Stimulated activated CD4-positive, alpha-beta T cell treated with anti-CD3 and anti-CD28 coated beads, Interleukin-15, amount 100 ng/mL, for 24 hours (primary cell): ENCODE data around the gene CDKL4.
"Not testable (repeated sequence)": the region's sequence is repeated elsewhere in the genome, so short reads cannot be mapped to it uniquely, and the experiment has no call there.

Source experiments
- DNase-seq: peaks from one replicate; pipeline ENCODE4 v3.0.0-alpha.2; 2020

CDKL4 gene

GRCh38 chr2:39176997-39177396 lies 66.8 kb downstream of the CDKL4 start:
- DNase-seq, result no peak

- no peak for DNase-seq
These were observed 68.6 kb downstream of the CDKL4 start for GRCh38 chr2:39175026-39175812.

- DNase-seq, result no peak
These were observed 69.7 kb downstream of the CDKL4 start for GRCh38 chr2:39174022-39174421.

DNA sequence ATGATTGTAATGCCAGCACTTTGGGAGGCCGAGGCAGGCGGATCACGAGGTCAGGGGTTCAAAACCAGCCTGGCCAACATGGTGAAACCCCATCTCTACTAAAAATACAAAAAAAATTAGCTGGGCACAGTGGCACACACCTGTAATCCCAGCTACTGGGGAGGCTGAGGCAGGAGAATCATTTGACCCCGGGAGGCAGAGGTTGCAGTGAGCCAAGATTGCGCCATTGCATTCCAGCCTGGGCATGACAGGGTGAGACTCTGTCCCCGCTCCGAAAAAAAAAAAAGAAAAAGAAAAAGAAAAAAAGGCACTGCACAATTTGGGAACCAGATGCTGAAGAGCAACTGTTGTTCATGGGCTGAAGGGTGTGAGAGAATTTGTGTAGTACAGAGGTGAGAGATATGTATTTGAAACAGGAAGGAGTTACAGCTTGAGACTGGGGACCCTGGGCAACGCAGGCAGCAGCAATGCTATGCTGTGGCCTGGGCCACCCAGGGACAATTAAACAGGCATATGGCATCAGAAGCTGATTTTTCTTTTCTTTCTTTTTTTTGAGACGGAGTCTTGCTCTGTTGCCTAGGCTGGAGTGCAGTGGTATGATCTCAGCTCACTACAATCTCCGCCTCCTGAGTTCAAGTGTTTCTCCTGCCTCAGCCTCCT lies 71.6 kb downstream of the CDKL4 start:
- DNase-seq, result not testable (repeated sequence)

DNA sequence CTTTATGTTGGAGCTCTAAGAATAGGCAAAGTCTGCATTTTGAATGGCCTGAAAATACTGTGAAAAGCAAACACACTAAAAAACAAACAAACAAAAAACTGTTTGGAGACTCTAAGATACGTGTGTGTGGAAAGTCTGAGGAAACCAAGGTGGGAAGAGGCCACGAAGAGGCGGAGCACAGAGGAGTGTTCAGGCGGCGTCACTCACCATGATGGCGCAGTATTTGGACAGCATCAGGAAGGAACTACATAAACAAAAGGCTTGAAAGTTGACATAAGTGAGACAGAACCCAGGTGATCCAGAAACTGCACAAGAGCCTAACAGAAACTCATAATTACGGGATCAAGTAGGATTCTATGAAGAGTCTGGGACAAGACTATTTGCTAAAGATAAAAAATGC lies 72.1 kb downstream of the CDKL4 start:
- no peak for DNase-seq

- DNase-seq, result no peak
These were observed 79.7 kb downstream of the CDKL4 start for GRCh38 chr2:39164089-39164488.

DNA sequence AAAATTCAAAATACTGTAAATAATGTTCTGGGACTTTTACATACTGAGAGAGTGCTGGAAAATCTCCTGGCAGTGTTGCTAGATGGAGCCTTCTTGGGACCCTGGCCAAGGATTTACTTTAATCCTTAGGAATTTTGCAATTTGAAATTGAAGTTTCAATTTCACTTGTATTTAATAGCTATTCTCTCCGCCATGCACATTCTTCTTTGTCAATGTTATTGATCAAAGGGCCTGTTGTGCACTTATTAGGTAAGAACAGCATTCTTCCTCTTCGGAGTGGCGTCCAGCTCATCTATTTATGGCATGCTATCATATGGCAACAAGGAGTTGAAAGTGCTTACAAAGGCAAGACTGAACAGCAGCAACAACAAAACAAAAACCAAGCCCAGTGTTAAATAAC lies 82.8 kb downstream of the CDKL4 start:
- DNase-seq, result no peak

GRCh38 chr2:39159283-39159682 lies 84.5 kb downstream of the CDKL4 start:
- DNase-seq, result no peak

DNA sequence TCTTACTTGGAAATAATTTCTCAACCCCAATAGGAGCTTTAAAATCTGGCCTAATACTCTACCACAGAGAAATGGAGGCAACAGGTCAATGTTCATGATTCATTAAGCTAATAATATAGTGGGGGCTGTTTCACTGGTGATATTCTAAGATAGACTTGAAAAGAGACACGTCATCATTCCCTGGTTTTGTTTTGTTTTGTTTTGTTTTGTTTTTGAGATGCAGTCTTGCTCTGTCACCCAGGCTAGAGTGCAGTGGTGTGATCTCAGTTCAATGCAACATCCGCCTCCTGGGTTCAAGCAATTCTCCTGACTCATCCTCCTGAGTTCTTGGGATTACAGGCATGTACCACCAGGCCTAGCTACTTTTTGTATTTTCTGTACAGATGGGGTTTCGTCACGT lies 85.4 kb downstream of the CDKL4 start:
- DNase-seq, result no peak

GRCh38 chr2:39156846-39157245 lies 86.9 kb downstream of the CDKL4 start:
- DNase-seq, result no peak

DNA sequence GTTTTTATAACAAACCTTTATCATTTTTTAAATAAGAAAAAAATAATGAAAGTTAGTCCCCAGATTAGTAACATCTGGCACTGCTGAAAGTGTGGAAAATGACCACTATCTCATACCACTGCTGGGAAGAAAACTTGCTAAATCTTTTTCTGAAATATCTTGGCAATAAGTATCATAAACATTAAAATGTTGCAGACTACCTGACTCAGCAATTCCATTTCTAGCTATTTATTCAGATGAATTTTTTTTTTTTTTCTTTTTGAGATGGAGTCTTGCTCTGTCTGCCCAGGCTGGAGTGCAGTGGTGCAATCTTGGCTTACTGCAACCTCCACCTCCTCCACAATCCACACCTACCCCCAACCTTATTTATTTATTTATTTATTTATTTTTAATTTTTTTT lies 87.7 kb downstream of the CDKL4 start:
- DNase-seq, result no peak

DNA sequence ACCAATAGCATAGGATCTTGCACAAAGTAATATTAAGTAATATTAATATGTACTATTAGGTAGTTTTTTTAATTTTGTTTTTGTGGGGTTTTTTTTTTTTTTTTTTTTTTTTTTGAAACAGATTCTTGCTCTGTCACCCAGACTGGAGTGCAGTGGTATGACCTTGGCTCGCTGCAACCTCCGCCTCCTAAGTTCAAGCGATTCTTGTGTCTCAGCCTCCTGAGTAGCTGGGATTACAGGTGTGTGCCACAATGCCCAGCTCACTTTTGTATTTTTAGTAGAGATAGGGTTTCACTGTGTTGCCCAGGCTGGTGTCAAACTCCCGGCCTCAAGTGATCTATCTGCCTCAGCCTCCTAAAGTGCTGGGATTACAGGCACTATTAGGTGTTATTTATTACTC lies 88.2 kb downstream of the CDKL4 start:
- not testable (repeated sequence) for DNase-seq

- DNase-seq, result no peak
These were observed 88.8 kb downstream of the CDKL4 start for GRCh38 chr2:39154944-39155343.

GRCh38 chr2:39153312-39153711 lies 90.5 kb downstream of the CDKL4 start:
- DNase-seq, result no peak

- DNase-seq, result no peak
These were observed 91.3 kb downstream of the CDKL4 start for GRCh38 chr2:39152504-39152903.

DNA sequence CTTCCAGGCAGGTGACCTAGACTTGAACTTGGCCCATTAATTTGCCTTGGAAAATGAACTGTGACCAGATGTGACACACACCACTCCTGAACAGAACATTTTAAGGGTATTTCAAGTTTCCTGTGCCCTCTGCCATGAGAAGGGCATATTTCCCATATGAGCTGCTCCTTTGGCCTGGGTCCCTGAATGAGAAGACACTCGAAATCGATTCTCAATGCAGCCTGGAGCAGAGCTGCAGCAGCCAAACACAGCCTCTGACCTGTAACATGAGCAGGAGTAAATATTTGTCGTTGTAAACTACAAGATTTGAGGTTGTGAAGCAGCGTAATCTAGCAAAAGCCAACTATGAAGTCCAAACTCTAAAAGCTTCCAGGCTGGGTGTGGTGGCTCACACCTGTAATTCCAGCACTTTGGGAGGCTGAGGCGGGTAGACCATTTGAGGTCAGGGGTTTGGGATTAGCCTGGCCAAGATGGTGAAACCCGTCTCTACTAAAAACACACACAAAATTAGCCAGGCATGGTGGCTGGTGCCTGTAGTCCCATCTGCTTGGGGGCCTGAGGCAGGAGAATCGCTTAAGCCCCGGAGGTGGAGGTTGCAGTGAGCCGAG lies 92.8 kb downstream of the CDKL4 start:
- DNase-seq, result no peak

DNA sequence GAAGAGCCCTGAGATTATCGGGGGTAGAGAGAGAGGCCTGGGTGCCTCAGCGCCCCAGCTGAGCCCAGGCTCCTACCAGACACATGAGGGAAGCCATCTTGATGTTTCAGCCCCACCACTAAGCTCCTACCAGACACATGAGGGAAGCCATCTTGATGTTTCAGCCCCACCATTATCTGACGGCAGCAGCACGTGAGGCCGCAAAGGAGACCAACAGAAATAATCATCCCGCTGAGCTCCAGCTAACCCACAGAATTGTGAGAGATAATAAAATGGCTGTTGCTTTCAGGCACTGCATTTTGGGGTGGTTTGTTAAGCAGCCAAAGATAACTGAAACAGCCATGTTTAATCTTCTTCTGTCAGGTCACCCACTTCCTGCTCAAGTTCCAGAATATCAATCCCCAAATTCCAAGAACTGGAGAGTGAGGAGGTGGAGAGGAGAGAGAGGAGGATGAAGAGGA lies 93.6 kb downstream of the CDKL4 start:
- no peak for DNase-seq

GRCh38 chr2:39146630-39147029 lies 97.1 kb downstream of the CDKL4 start:
- no peak for DNase-seq

- no peak for DNase-seq
These were observed 97.8 kb downstream of the CDKL4 start for GRCh38 chr2:39145906-39146421.

GRCh38 chr2:39144416-39144815 lies 99.4 kb downstream of the CDKL4 start:
- no peak for DNase-seq

DNA sequence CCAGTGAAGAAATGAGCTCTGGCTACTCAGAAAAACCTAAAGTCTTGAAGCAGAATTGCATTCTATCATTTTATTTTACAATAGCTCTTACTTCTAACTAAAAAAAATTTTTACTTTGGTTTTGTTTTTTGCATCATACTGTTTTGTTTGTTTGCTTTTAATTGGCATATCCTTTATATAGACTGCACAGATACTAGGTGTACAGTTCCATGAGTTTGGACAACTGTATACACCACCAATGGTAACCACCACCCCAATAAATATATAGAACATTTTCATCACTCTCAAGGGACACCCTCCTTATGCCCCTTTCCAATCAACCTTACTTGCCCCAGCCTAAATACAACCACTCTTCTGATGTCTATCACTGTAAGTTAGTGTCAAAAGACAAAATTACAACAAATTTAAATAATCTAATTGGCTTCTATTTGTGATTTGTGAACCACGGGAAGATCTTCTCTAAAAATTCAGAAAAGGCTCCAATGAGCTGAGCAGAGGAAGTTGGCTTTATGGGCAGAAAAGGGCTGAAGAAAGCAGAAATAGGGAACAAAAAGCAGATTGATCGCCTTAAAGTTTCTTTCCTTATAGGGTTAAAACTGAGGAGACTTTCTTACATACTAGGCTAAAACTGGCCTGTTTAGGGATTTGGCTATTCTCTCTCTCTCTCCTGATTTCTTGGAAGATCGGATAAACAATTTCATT lies 100.7 kb downstream of the CDKL4 start:
- DNase-seq, result no peak

DNA sequence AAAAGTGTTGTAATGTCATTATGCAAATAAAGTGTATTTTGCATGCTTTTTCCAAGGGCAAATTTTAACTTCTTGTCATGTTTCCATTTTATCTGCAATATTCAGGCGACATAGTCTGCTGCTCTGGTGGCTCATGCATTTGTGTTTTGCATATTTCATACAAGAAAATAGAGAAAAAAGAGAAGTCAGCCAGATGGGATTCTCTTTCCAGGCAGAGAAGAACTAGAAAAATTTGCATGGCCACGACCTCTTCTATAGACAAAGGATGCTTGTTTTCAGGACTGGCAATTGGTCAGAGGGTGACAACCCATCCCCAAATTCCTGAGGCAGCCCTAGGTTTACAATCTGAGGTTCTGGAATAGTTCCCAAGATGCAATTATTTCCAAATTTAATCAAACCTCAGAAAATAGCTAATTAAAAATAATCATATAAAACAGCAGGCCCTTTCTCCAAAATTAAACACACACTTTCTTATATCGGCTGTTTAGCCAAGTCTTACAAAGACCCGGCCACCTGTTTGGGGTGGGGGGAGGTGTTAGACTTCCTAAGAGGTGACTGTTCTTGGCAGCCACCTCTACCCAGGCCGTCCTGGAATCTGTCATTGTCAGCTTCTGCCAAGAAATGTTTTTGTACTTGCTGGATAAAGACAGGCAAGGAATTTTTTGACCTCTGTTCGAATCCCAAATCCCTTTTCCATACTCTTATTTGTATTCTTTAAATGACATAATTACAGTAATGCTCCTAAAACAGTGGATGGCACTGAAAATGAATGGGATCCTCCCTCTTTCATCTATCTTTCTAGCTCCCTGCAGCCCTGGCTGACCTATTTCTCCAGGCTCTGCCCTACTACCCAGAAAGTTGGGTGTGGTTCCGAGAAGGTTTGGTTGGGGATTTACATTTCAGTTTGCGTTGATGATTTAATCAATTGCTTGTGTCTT lies 102.2 kb downstream of the CDKL4 start:
- DNase-seq, result no peak
